Measurements from ENCODE around the gene DAAM1.

DNA sequence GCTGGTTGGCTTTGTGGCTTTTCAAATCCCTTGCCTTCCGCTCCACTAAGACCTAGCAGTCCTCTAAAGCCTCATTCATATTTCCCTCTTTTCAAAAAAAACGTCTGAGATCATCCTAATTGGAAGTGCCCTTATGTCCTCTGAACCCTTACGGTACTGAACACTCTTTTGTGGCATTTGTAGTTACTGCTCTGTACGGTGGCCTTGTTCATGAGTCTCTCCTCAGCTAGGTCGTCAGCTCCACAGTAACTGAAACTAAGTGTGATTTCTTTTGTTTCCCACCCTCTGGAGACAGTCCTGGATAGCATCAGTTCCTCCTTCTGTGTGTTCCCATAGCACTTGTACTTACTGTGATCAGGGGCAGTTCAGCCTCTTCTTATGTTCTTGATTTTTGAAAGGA is 49.7 kb downstream of the DAAM1 start:
- TF ChIP-seq, protein P1, sequence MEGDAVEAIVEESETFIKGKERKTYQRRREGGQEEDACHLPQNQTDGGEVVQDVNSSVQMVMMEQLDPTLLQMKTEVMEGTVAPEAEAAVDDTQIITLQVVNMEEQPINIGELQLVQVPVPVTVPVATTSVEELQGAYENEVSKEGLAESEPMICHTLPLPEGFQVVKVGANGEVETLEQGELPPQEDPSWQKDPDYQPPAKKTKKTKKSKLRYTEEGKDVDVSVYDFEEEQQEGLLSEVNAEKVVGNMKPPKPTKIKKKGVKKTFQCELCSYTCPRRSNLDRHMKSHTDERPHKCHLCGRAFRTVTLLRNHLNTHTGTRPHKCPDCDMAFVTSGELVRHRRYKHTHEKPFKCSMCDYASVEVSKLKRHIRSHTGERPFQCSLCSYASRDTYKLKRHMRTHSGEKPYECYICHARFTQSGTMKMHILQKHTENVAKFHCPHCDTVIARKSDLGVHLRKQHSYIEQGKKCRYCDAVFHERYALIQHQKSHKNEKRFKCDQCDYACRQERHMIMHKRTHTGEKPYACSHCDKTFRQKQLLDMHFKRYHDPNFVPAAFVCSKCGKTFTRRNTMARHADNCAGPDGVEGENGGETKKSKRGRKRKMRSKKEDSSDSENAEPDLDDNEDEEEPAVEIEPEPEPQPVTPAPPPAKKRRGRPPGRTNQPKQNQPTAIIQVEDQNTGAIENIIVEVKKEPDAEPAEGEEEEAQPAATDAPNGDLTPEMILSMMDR (conservative IDR thresholded peaks at IDR 0.05 in 1 of 2, IDR thresholded peaks at IDR 0.05 in 1 of 2; ENCODE audit: extremely low read depth in 1 of 2, insufficient read depth in 1 of 2, low read depth in 1 of 2, low read length in 2 of 2): no peak
- TF ChIP-seq EZH2 (IDR thresholded peaks at IDR 0.05; ENCODE audit: borderline replicate concordance, low read length): no peak
